Mesodermal cell (in vitro differentiated cells): ENCODE results near the gene U2AF1.
"Not testable (repeated sequence)": the region's sequence is repeated elsewhere in the genome, so short reads cannot be mapped to it uniquely, and the experiment has no call there.

ENCODE experiments used
- H3K27ac ChIP-seq: 2 replicates; pipeline ENCODE4 v1.7.0; 2013; ENCODE audit warnings: mild to moderate bottlenecking, low read depth, low read length, moderate library complexity; ENCODE audit not compliant: severe bottlenecking
- H3K36me3 ChIP-seq: 2 replicates; pipeline ENCODE4 v1.7.1; 2013; ENCODE audit warnings: mild to moderate bottlenecking, low read length, moderate library complexity; ENCODE audit not compliant: control insufficient read depth, insufficient read depth
- H3K4me1 ChIP-seq: one replicate; pipeline ENCODE4 v1.7.1; 2013; ENCODE audit warnings: mild to moderate bottlenecking, low read length; ENCODE audit not compliant: insufficient read depth, control insufficient read depth, poor library complexity, severe bottlenecking
- H3K4me3 ChIP-seq: 2 replicates; pipeline ENCODE4 v1.7.0; 2013; ENCODE audit warnings: low read length, control low read depth, mild to moderate bottlenecking; ENCODE audit not compliant: insufficient read depth, poor library complexity, severe bottlenecking; ENCODE audit errors: extremely low read depth
- H3K9me3 ChIP-seq: 2 replicates; pipeline ENCODE4 v1.7.1; 2013; ENCODE audit warnings: mild to moderate bottlenecking, low read length, moderate library complexity; ENCODE audit not compliant: control insufficient read depth
- WGBS, 2 experiments: methylation state at CpG; one replicate each; pipeline ENCODE4 v1.1.5; 2013; ENCODE audit warnings: missing lambda C conversion rate in 2 of 2; ENCODE audit not compliant: insufficient coverage in 2 of 2; 5-methylcytosine and 5-hydroxymethylcytosine counted together

U2AF1 gene

DNA sequence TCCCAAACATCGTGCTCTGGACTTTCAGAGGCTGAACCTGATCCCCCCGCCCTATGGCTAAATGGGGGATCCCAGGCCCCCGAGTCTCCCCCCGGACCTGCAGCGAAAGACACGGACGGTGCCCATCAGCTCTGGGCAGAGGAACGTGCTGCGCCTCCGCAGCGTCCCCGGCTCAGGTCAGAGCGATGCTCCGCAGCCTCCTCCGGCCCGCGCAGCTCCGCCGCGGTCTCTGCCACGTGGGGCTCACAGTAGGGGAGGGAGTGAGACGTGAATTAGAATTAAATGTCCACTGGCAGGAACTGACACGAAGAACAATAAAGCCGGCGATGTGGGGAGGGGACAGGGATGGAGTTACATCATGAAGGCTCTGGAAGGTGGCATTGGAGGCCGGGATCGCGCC lies 30.7 kb downstream of the U2AF1 start:
- not testable (repeated sequence) for H3K4me1 ChIP-seq, H3K27ac ChIP-seq, H3K9me3 ChIP-seq, H3K36me3 ChIP-seq, H3K4me3 ChIP-seq
- WGBS, 2 experiments, result no CpG with 5 or more reads among the region's 28 CpGs

- not testable (repeated sequence) for H3K9me3 ChIP-seq, H3K27ac ChIP-seq, H3K4me3 ChIP-seq, H3K4me1 ChIP-seq, H3K36me3 ChIP-seq
- no CpG with 5 or more reads among the region's 77 CpGs for WGBS, 2 experiments
These were observed 31.2 kb downstream of the U2AF1 start for GRCh38 chr21:43076023-43076637.

DNA sequence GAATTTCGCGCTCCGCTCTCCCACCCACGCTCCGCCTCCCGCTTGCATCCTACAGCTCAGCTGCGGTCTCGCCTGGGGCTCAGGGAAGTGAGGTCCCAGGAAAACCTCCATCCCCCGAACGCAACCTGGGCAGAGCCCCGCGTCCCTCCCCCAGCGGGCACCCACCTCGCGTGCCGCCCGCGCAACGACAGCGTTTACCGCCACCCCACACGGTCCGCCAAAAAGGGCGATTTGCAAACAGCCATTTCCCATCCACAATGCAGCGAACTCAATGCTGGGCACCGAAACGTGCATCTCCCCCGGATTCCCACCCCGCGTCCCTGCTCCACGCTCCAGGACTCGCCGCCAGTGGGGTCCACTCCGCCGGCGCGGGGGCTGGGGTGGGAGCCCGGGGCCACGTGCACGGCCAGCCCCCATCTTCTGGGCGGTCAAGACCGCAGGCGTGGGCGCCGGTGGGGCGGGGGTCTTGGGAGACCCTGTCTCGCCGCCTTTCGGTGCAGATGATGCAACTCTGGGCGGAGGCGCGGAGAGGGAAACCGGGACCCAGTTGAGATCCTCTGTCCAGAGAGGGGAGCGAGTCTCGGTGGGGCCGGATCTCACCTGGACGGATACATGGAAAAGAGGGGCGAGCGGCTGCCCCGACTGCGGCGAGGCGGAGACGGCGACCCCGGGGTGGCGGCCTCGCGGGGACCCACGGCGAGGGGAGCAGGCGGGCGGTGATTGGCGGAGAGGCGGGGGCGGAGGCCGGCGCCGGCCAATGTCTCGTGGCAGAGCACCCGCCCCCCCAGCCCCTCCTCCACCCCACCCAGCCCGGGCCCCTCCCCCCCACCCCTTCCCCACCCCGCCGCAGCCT lies 32.0 kb downstream of the U2AF1 start, which contains the start of gene CBS:
TSS of gene CBS (minus strand) at position 666 of the 853 bp plus-strand sequence. CDS start 3,642 bp downstream, outside the sequence.
- H3K4me1 ChIP-seq, H3K9me3 ChIP-seq, H3K27ac ChIP-seq, H3K4me3 ChIP-seq, H3K36me3 ChIP-seq: not testable (repeated sequence)
- no CpG with 5 or more reads among the region's 84 CpGs for WGBS, 2 experiments

DNA sequence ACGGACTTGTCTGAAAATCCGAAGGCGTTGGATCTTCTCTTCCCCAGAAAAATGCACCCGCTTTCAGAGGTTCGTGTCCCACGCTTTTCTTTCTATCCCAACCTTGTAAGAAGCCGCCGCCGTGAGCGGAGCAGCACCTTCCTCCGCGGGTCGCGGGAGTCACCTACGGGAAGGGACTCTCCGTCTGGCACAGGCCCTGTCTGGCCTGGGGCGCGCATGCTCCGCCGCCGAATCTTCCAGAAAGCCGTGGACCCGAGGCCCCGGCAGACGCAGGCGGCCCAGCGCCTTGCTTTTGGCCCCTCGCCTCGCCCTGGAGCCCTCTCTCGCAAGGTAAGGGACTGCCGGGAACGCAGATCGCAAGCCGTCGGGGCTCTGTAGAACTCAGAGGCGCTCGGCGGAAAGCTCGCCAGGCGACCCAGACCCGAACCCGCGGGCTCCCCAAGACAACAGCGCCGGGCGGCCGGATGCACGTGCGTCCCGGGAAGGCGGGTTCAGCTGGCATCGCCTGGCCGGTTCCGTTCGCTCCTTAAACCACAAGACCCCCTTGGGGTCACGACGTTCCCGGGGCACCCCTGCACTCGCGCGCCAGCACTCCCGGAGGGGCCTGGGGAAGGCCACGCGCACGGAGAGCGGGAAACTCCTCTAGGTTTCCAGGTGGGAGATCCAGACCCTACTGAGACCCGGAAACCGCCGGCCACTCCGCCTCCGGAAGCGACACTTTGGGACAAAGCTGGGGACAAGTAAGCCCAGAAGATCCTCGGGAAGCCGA lies 32.8 kb downstream of the U2AF1 start:
- WGBS, 2 experiments, result no CpG with 5 or more reads among the region's 74 CpGs
- H3K27ac ChIP-seq, H3K4me1 ChIP-seq, H3K36me3 ChIP-seq, H3K4me3 ChIP-seq, H3K9me3 ChIP-seq: not testable (repeated sequence)

GRCh38 chr21:43072742-43073141 lies 34.6 kb downstream of the U2AF1 start:
- H3K36me3 ChIP-seq, H3K9me3 ChIP-seq, H3K4me3 ChIP-seq, H3K4me1 ChIP-seq, H3K27ac ChIP-seq: not testable (repeated sequence)
- no CpG with 5 or more reads among the region's 11 CpGs for WGBS, 2 experiments

DNA sequence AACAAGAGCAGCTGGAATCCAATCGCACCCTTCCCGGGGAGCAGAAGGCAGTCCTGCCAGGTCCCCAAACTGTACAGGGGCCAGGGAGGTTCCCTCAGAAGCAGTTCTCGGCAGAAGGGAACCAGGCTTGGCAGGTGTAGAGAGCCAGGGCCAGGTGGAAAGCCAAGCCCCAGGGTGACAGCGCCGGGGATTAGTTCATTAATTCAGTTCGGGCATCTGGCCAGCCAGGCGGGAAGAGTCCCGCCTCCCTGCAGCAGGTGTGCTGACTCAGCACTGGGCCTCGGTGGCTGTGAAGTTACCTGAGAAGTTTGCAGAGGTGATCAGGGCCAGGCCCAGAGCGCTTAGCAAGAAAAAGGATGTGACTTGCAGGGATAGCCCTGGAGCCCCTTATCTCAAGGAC lies 37.7 kb downstream of the U2AF1 start:
- not testable (repeated sequence) for H3K36me3 ChIP-seq, H3K9me3 ChIP-seq, H3K4me1 ChIP-seq, H3K4me3 ChIP-seq, H3K27ac ChIP-seq
- no CpG with 5 or more reads among the region's 10 CpGs for WGBS, 2 experiments

DNA sequence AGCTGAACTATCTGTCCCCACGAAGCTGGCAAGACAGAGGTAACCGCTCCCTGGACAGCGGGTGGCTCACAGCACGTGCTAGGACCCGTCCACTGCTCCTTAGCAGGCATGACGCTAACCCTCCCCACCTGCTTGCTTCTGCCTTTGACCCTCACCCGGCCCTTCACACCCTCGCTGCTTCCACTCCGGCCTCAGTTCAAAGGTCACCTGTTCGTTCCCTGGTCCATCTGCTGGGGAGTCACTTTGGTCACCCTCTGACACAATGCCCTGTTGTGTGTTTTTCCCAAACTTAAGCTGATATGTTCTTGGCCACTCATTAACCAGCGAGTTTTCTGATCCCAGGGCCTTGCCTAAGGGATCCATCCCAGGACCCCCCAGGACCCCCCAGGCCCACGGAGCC lies 39.3 kb downstream of the U2AF1 start:
- H3K9me3 ChIP-seq, H3K36me3 ChIP-seq: not testable (repeated sequence)
- no CpG with 5 or more reads among the region's 12 CpGs for WGBS, 2 experiments

GRCh38 chr21:43066690-43067089 lies 40.7 kb downstream of the U2AF1 start:
- not testable (repeated sequence) for H3K27ac ChIP-seq, H3K36me3 ChIP-seq, H3K9me3 ChIP-seq, H3K4me3 ChIP-seq, H3K4me1 ChIP-seq
- WGBS, 2 experiments, result no CpG with 5 or more reads among the region's 12 CpGs

More for the DNA sequence above, 39.3 kb downstream of the U2AF1 start:
- not testable (repeated sequence) for H3K4me3 ChIP-seq, H3K4me1 ChIP-seq, H3K27ac ChIP-seq

DNA sequence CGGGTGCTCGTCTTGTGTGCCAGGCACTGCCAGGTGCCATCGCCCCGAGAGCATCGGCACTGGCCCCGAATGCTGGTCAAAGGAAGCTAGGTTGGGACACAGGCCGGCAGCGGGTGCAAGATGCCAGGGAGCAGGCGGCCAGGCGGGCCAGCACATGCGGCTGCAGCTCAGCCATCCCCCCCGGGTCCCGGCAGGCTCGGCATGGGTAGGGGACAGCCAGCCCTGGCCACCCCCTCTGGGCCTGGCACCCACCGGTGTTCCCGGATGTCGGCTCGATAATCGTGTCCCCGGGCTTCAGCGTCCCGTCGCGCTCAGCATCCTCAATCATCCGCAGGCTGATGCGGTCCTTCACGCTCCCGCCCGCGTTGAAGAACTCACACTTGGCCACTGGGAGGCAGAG lies 41.4 kb downstream of the U2AF1 start:
- not testable (repeated sequence) for H3K36me3 ChIP-seq, H3K27ac ChIP-seq
- WGBS, 2 experiments, result no CpG with 5 or more reads among the region's 30 CpGs

GRCh38 chr21:43064265-43064917 lies 43.0 kb downstream of the U2AF1 start:
- H3K4me1 ChIP-seq, H3K4me3 ChIP-seq: not testable (repeated sequence)
- WGBS, 2 experiments, result no CpG with 5 or more reads among the region's 22 CpGs

More for the DNA sequence above, 41.4 kb downstream of the U2AF1 start:
- not testable (repeated sequence) for H3K9me3 ChIP-seq, H3K4me1 ChIP-seq, H3K4me3 ChIP-seq

More at GRCh38 chr21:43064265-43064917, 43.0 kb downstream of the U2AF1 start:
- H3K36me3 ChIP-seq, H3K27ac ChIP-seq, H3K9me3 ChIP-seq: not testable (repeated sequence)
